Psoas muscle (tissue), 8 donors: ENCODE data around the gene ZNF236. TPM values are rescaled to one million over a fixed set of nuclear protein-coding genes. Genes with fewer than 3 reads are reported as not detected.
A peak's percentile ranks its signal among the peaks of the same experiment; 100 is the strongest.
"Not testable (repeated sequence)": the region's sequence is repeated elsewhere in the genome, so short reads cannot be mapped to it uniquely, and the experiment has no call there.

Experiments
- ATAC-seq, 4 donors: fragments of 200-7000 bp; cut with Tn5 transposase; one replicate each; pipeline ENCODE4 v1.9.1; 2020; ENCODE audit warnings: moderate library complexity in 3 of 4, mild to moderate bottlenecking in 2 of 4
- DNase-seq, 2 donors: peaks; one replicate each; pipeline ENCODE4 v3.0.0-alpha.2; 2020
- H3K27ac ChIP-seq: fragments of 200-600 bp; one replicate; pipeline ENCODE4 v1.8.0; 2022
- H3K27me3 ChIP-seq, 3 donors: fragments of 200-600 bp in 1 of 3; one replicate each; pipeline versions ENCODE4 v1.6.1 to v1.8.0; 2013 to 2022; ENCODE audit warnings: low read length in 2 of 3, mild to moderate bottlenecking in 2 of 3, moderate library complexity in 1 of 3; ENCODE audit not compliant: insufficient read depth in 3 of 3
- H3K36me3 ChIP-seq, 2 donors: fragments of 200-600 bp in 1 of 2; one replicate each; pipeline versions ENCODE4 v1.6.1 to v1.8.0; 2013 to 2022; ENCODE audit warnings: low read depth in 1 of 2, mild to moderate bottlenecking in 1 of 2, moderate library complexity in 1 of 2; ENCODE audit not compliant: insufficient read depth in 1 of 2
- H3K4me1 ChIP-seq: fragments of 200-600 bp; one replicate; pipeline ENCODE4 v1.8.0; 2022
- H3K4me3 ChIP-seq: fragments of 200-600 bp; one replicate; pipeline ENCODE4 v1.8.0; 2022; ENCODE audit warnings: mild to moderate bottlenecking
- H3K9me3 ChIP-seq: fragments of 200-600 bp; one replicate; pipeline ENCODE4 v1.8.0; 2022
- WGBS, 3 donors: extraction: QIAGEN DNeasy Blood & Tissue Kit; methylation state at CpG; one replicate each; pipeline versions ENCODE4 v1.1.6 to v1.1.7; 2013; 5-methylcytosine and 5-hydroxymethylcytosine counted together
- intact Hi-C, 2 donors: fragments of 100-400 bp; cut with DNase I; formaldehyde crosslinking; loops; one replicate each; pipeline versions ENCODE4 v1.11.0 to v1.14.2; 2022
- polyA plus RNA-seq, 3 donors: library from polyadenylated mRNA; stranded (reverse); fragments of 200-250 nt; gene quantifications; one replicate each; pipeline ENCODE4 v1.2.3, GENCODE V29; 2013
- total RNA-seq, 4 donors: library from RNA; stranded (reverse); fragmentation: NEBNext Ultra II Directional in 2 of 4; extraction: Animal tissue kit (Norgen Biotek cat#: 25700) in 2 of 4; gene quantifications; one replicate each; pipeline versions ENCODE4 v1.2.1 to v1.2.4, GENCODE V29; 2021 to 2023
- TF ChIP-seq, protein P1 (sequence below): fragments of 200-600 bp; IDR thresholded peaks from one replicate; pipeline ENCODE4 v1.8.0; 2022; ENCODE audit warnings: antibody characterized with exemption
- donor health status: healthy with polysubstance abuse.
- donor health status: DM: no; HTN: no; CAD: no; lungs with moderate emphysema.
- donor health status: Bipolar disorder and iron deficiency.
- donor health status: healthy.
- donor health status: DM: yes; HTN: yes; CAD: no.
- donor health status: DM: no; HTN: no; CAD: no.
- donor health status: DM: no; HTN: no; CAD: no.
- donor health status: DM: yes; HTN: yes; CAD: no.

The ZNF236 gene
- total and polyA plus RNA-seq, 7 donors: 0.76 to 9.4 (median 7.5) TPM

DNA sequence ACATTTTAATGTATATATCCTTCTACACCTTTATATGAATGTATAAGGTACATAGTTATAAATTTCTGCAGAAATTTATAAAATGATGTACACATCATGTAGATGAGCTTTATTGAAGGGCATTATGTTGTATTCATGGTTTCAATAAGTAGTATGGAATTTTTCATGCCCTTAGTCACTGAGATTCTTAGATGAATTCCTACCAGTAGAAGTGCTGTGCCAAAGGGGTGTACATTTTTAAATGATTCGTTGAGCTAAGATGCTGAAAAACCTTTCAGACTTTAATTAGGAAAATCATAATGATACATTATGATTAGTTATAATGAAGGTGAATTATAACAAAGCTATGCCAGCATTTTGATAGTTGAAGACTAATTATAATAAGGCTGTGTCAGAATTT lies 115.2 kb downstream of the ZNF236 start:
- no peak for DNase-seq
- H3K4me3 ChIP-seq: no peak overlapping the region
- H3K4me1 ChIP-seq: peaks cover 5% of the 10 kb centered on the region
- H3K36me3 ChIP-seq: peaks cover 3 to 59% of the 10 kb centered on the region in 2 donors
- H3K27me3 ChIP-seq: no peaks in the 10 kb centered on the region
- H3K9me3 ChIP-seq: no peaks in the 10 kb centered on the region
- 64 to 80% (median 72%) methylated on average over 1 of the region's 1 CpG for WGBS, 3 donors
- TF ChIP-seq, protein P1, sequence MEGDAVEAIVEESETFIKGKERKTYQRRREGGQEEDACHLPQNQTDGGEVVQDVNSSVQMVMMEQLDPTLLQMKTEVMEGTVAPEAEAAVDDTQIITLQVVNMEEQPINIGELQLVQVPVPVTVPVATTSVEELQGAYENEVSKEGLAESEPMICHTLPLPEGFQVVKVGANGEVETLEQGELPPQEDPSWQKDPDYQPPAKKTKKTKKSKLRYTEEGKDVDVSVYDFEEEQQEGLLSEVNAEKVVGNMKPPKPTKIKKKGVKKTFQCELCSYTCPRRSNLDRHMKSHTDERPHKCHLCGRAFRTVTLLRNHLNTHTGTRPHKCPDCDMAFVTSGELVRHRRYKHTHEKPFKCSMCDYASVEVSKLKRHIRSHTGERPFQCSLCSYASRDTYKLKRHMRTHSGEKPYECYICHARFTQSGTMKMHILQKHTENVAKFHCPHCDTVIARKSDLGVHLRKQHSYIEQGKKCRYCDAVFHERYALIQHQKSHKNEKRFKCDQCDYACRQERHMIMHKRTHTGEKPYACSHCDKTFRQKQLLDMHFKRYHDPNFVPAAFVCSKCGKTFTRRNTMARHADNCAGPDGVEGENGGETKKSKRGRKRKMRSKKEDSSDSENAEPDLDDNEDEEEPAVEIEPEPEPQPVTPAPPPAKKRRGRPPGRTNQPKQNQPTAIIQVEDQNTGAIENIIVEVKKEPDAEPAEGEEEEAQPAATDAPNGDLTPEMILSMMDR: no peak
- no peak overlapping the region for H3K27ac ChIP-seq
- no peak for ATAC-seq
- intact Hi-C loops: no loop called here

DNA sequence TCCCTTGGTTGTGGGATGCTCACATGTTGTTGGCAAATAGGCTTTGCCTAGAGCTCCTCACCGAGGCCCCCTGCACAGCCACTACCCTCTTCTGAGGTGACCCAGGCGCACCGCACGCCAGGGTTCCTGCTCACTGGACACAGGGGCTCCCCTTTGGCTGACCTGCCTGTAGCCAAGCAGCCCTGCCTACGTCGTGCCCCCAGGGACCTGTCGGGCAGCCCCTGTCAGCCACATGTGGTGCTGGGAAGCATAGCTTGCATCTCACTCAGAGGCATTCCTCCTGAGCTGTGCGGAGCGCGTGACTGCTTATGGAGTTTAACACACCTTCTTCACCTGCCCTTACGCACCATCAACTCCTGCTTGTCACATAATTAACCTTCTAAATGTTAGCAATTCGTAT lies 116.3 kb downstream of the ZNF236 start:
- TF ChIP-seq, protein P1: no peak
- Histone ChIP-seq H3K9me3 (no peaks in the 10 kb centered on the region), H3K4me1 (no peaks in the 10 kb centered on the region), H3K27me3 (no peaks in the 10 kb centered on the region), H3K36me3 (peaks cover 3 to 58% of the 10 kb centered on the region in 2 donors), H3K27ac (no peak overlapping the region), H3K4me3 (no peak overlapping the region)
- no peak for ATAC-seq
- DNase-seq: no peak
- intact Hi-C loops: no loop called here
- 89 to 91% (median 89%) methylated on average over 12 of the region's 12 CpGs for WGBS, 3 donors

DNA sequence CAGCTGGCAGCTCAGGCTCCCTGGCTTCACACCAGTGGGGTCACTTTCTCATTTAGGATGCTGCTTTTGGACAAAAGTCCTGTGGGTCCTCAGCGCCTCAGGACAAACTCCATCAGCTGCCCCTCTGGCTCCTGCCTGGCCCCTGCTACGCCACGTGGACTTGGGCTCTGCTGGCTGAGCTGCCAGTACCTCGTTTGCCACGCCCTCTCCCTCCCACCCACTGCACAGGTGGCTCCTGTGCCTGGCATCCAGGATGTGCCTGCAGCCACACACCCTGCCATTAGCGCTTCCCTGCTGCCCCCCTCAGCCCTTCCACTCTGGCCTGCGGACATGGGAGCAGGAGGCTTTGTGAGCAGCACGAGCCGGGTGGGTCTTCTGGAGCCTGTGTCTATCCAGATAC lies 118.9 kb downstream of the ZNF236 start:
- TF ChIP-seq, protein P1: no peak
- intact Hi-C loops: no loop called here
- H3K27me3 ChIP-seq: no peaks in the 10 kb centered on the region
- no peak overlapping the region for H3K27ac ChIP-seq
- no peaks in the 10 kb centered on the region for H3K4me1 ChIP-seq
- DNase-seq (no peak), ATAC-seq (no peak)
- WGBS, 3 donors: 83 to 97% (median 88%) methylated on average over 9 of the region's 9 CpGs
- peaks cover 3 to 44% of the 10 kb centered on the region in 2 donors for H3K36me3 ChIP-seq
- H3K4me3 ChIP-seq: no peak overlapping the region
- no peaks in the 10 kb centered on the region for H3K9me3 ChIP-seq

DNA sequence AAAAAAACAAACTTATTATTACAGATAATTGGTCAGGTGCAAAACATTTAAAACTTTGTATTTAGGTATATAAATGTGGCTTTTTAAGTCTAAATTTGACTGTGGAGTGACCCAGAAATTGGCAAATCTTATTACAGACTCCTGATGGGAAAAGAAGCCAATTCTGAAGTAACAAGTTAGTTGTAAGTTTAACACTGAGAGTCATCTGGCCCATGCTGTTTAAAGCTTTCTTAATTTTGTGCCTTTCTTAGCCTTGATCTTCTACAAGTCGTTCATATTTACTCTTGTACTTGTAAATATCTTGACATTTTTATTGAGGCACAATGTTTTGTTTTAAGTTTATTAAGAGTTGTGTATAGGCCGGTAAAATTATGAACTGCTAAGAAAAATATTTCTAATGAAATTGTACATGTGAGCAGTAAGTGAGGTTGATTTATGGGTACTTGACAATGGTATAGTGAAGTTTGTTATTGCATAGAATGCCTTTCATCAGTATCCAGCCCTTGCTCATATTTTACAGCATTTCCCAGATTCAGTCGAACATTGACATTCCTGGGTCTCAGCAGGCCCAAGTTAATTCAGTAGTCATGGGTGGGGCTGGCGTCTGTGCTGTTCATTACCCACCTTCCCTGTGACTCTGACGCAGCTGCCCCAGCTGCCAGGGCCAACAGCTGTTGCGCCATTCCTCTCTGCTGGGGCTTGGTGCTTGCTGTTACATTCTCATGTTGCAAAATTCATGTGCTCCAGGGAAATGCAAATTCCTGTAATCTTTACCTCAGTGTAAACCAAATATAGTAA lies 121.4 kb downstream of the ZNF236 start:
- intact Hi-C loops: no loop called here
- H3K36me3 ChIP-seq: peaks cover 6 to 38% of the 10 kb centered on the region in 2 donors
- H3K4me3 ChIP-seq: no peak overlapping the region
- TF ChIP-seq, protein P1: no peak
- 73 to 80% (median 73%) methylated on average over 6 of the region's 6 CpGs for WGBS, 3 donors
- H3K4me1 ChIP-seq: no peaks in the 10 kb centered on the region
- ATAC-seq (peak; percentile 64 to 93 (median 76)), DNase-seq (peak; percentile 69 to 77)
- no peak overlapping the region for H3K27ac ChIP-seq
- H3K27me3 ChIP-seq: no peaks in the 10 kb centered on the region
- H3K9me3 ChIP-seq: no peaks in the 10 kb centered on the region

DNA sequence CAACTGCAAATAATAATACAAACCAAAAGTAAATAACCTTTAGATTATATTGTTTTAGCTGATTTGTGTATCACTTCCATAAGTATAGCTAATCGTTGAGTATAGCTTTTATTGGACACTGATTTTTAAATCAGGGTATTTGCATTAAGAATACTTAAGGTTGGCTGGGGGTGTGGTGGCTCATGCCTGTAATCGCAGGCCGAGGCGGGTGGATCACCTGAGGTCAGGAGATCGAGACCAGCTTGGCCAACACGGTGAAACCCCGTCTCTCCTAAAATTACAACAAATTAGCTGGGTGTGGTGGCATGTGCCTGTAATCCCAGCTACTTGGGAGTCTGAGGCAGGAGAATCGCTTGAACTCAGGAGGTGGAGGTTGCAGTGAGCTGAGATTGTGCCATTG lies 122.0 kb downstream of the ZNF236 start:
- H3K27ac ChIP-seq, H3K27me3 ChIP-seq, ATAC-seq, H3K9me3 ChIP-seq, H3K4me3 ChIP-seq, intact Hi-C loops, H3K4me1 ChIP-seq, DNase-seq: not testable (repeated sequence)
- peaks cover 3 to 38% of the 10 kb centered on the region in 2 donors for H3K36me3 ChIP-seq
- WGBS, 3 donors: 96 to 98% (median 97%) methylated on average over 8 of the region's 8 CpGs
